NCI-H1417 treated with DMSO at 0.1 percent for 48 hours (cell line): ENCODE measurements around the gene HS1BP3.

Experiments used
- DNase-seq: peaks from one replicate; lab custom pipeline; 2025; lab: John Stamatoyannopoulos, UW

Gene HS1BP3

DNA sequence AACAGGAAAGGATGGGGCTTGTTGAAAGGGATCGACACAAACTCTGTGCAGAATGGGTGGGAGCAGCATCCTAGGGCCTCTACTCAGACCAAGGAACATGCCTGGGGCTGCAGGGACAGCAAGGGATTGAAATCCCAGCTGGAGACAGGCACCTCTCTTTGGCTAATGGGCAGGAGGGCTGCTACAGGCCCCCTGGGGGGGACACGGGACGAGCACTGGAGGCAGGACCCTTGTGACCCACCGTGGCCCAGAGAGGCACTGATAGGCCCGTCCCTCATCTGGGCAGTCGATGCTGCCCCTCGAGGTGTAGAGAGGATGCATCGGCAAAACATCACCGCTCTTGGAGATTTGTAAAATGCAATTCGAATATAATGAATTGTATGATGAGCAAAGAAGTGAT is 5.1 kb downstream of the HS1BP3 start:
- DNase-seq: no peak

DNA sequence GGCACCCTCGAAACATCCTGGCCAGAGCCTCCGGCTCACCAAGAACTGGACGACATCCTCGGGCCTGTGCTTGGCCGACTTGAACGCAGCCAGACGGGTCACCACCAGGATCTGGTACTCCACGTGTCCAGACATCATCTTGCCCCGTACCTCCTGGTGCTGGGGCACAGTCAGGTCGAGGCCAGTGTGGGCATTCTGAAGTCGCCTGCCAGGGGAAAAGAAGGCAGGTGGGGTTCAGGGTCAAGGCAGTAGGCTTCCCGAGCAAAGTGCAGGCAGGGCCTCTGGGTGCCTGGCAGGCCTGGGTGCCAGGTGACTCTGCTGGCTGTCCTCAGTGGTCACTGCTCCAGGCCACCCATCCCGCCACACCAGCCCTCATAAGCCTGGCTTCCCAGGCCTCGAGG is 5.6 kb downstream of the HS1BP3 start:
- no peak for DNase-seq

DNA sequence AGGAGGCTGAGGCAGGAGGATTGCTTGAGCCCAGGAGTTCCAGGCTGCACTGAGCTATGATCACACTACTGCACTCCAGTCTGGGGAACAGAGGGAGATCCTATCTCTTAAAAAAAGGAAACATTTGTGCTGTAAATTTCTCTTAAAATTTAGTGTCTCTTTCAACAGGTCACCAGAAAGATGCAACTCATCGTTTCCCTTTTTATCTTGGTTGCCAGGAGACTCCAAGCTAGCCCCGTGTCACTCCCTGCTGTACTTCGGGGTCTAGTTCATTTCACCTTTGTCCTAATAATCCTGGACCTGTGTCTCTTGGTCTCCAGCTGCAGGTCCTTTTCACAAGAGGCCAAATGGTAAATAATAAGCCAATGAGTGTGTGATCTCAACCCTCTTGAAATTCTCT is 7.1 kb downstream of the HS1BP3 start:
- DNase-seq: no peak

DNA sequence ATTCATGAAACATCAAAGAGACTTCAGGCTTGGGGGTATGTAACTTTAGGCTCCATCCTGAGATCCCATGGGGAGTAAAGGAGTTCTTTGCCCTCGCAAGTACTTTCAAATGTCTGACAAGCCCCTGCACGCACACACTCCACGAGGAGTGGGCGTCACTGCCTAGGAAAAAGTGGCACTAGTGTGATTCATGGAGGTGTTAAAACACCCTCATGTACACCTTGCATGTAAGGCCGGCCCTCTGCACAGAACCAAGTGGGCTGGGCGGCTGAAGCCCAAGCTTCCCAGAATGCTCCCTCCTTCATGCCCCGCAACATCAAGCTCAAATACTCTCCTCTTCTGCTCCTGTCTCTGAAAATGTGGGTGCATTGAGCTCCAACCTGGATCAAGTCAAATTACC is 7.8 kb downstream of the HS1BP3 start:
- DNase-seq: no peak

DNA sequence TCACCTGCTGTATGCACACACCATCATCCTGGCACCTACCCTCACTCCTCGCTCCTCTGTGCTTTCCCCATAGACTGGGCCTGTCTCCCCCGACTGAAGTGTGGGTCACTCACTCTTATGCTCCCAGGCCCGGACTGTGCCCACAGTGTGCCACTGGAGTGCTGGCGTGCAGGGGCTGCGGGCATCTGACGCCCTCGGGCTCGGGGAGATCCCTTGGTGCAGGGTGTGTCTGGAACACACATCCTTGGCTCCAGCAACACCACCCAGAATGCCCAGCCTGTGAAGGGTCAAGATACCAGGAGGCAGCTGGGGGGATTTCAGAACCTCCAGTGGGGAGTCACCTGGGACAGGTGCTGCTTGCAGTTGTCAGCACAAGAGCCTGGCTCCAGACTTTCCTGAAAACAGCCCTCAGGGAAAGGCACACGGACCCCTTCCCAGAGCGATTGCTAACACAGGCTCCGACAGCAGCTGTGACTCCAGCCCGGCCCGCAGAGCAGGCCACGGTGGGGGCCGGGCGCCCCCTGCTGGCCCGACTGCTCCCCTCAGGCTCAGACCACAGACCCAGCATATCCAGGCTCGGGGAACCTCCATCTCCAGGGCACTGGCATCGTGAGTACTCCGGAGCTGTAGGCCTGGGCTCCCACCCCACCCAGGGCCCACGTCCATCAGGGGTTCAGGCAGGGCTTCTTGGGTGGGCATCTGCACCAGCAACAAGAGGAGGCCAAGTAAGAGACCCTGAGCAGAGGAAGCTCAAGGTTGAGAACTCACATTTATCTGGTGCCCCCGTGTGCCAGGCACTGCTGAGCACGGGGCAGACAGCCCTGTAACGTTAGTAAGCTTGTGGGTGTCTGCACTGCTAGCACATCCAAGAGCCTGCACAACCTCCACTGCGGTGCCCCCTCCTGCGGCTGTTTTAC is 8.6 kb downstream of the HS1BP3 start:
- DNase-seq: no peak

DNA sequence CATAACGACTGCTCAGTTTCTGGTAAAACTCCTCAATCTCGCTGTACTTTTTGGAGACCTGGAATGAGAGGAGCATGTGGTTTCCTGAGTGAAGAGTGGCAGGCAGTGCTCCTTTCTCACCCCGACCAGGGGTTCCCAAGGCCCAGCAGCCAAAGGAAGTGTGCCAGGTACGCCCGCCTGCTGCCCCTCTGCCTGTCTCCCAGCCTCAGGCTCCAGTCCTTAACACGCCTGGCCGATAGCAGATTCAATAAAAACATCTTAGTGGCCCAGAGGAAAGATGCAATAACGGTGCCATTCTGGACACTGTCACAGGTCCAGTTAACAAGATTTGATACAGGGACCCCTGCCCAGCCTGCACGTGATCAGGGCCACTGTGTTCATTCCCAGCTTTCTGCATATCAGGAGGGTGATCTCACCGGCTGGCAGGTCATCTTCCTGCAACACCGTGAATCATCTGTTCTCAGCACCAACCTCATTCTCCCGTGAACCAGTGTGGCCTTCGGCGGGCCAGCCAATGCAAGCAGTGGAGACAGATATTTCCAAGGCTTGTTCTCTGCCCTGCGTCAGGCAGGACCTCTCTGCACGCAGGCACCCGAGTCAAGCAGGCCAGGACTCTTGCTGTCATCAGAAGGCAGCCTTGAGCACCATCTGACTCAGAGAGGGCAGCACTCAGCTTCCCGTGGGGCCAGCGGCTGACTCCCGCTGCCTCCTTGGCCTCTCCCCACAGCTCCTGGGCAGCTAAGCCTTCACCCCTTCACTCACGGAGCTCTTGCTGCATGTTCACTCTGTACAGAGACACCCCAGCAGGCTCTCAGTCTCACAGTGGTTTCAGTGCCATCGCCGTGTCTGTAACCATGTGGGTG is 9.5 kb downstream of the HS1BP3 start:
- no peak for DNase-seq

DNA sequence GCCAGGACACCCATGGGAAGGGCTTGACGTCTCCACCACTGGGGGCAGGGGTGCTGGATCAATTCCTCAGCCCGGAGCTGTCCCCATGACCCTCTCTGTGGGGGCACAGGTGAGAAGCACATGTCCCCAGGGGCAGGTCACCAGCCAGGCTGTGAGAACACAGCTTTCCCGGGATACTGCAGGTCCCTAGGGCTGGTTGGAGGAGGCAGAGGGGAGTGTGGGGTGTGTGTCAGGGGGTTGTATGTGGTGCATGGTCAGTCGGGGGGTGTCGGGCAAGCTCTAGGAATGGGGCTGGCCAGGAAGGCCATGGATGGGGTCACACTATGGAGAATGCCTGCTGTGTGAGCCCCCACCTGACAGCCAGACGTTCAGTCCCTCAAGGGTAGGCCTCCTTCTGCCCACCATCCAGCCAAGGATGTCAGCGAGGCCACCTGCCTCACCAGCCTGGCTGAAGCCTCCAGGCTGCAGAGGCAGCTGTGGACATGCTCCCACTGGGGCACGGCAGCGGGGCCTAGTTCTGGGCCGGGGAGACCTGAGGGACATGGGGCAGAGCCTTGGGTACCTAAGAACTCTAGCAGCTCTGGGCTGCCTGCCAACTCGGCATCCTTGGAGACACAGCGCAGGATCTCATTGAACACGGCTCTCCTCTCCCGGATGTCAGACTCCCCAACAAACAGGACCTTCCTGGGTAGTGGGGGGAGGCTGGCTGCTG is 10.3 kb downstream of the HS1BP3 start:
- no peak for DNase-seq

DNA sequence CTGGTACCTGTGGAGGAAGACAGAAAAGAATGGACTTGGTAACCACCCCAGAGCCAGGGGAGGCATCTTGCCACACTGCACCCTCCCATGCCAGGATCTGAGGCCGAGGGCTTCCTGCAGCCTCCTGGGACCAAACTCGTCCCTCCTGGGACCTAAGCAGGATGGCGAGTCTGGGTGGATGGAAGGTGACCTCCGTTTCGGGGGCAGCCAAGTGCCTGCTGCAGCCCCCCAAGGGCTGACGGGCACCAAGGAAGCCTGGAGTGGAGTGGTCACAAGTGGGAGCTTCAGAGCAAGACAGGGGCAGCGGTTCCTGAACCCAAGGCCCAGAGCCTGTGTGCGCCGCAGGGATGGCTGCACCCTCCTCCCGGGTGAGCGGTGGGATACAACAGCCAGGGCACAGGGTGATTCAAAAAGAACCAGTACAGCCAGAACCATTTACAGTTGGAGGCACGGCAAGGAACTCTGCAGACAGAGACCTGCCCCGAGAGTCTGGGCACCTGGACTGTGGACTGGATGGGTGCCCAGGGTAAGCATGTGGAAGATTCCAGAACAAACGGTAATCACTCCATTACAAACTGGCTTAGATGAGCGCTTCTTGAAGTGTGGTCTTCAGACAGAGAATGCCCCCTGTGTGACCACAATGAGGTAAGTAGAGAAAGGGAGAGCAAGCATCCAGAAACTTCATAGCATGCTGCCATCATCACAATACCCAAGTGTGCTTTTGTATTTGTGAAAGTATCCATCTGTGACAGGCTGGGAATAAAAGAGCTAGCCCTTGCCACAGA is 12.1 kb downstream of the HS1BP3 start:
- no peak for DNase-seq

DNA sequence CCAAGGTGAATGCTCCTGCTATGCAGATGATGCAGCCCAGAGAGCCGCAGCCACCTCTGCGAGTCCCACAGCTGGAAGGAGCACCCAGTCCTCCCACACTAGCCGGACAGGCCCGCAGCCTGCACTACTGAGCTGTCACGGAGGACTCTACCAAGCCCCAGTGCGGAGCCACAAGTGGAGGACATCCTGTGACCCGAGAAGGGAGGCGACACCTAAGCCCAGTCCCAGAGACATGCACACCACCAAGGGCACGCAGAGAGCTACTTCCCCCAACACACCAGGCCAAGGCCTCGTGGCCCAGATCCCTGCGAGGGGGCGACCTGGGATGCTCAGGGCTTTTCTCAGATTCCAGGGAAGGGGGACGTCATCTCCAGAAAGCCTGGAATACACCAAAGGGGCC is 12.9 kb downstream of the HS1BP3 start:
- DNase-seq: no peak

DNA sequence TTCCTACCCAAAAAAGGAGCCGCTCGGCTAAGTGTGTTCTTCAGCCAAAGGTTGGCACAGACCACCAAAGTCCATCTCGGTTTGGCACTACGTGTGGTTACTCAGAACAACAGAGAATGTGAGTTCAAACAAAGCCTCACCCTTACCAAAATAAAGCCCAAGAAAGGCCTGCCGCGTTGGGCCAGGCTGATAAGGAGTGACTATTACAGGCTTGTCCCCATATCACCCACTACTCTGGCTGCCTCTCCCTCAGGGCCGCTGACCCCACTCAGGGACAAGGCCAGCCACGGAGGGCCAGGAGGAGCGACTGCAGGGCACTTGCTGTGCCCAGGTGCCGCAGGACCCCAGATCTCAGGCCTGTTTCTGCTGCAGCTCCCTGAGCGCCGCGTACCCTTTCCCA is 13.8 kb downstream of the HS1BP3 start:
- no peak for DNase-seq

DNA sequence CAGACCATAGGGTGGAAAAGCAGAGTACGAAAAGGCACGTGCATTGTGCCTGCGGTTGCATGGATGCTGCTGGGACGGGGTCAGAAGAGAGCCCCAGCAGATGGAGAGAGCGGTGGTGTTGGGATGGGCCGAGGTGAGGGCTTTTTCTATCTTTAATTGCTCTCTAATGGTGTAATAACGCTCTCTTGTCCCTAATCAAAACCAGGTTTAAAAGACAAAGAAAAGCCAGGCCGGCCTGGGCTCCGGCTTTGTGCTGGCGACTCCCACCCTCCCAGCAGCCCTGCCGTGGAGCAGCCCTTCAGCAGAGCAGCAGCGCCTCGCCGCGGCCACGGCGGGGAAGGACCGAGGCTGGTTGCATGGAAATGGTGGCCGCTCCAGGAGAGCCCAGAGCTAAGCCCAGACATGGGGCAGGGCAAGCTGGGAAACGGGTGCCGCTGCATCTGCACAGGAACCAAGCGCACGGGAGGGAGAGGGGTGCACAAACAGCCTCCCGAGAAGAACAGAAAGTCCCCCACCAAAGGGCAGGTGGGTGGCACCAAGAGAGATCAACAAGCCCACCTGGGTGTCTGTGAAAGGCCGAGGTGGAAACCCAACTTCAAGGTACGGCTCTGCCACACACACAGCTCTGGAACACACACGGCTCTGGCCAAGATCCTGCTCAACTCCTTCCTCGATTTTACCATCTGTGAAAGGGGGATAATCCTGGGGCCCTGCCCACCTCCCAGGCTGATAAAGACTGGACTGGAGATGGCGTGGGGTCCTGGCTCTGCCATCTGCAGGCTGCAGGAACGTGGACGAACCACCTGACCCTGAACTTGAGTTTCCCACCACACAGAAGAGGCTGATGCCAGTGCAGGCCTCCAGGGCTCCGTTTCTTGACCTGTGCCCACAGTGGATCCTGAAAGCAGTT is 15.0 kb downstream of the HS1BP3 start:
- DNase-seq: no peak

DNA sequence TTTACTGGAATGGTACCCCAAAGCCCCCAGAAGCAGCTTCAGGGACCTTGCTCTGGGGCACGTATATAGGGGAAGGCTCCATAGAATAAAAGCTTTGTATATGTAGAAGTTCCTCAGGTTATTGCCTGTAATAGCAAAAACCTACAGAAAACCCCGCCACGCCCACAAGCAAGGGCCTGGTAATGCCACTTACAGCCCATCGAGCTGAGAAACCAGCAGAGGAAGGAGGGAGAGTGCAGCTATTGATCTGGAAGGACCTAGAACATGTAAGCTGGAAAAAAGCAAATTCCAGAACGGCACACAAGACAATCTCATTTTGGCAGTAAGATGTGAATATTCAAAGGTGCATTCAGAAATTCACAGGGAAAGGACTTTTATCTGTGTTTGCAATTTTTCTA is 15.8 kb downstream of the HS1BP3 start:
- DNase-seq: no peak

DNA sequence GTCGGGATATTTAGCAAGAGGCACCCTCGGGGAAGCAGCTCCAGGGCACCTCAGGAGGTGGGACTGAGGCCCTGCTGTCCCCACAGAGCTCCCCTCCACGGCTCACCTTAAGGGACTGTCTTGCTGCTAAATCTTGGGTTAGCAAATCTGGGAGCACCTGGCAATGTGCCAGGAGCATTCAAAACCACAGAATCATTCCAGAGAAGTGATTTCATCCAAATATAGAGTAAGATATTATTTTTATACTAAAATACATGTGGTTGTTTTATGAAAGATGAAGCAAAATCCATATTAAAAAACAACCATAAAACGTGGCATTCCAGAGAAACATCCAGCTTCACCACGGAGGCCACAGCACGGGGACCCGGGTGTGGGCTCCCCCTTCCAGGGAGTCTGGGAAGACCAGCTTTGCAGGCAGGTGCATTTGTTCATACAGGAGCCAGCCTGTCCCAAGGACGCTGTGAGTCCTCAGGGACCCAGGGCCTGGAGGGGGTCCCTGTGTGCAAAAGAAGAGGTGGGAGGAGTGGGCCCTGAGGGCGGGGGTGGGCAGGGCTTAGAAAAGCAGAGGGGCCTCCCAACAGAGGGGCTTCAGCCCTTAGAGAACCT is 16.3 kb downstream of the HS1BP3 start:
- no peak for DNase-seq

DNA sequence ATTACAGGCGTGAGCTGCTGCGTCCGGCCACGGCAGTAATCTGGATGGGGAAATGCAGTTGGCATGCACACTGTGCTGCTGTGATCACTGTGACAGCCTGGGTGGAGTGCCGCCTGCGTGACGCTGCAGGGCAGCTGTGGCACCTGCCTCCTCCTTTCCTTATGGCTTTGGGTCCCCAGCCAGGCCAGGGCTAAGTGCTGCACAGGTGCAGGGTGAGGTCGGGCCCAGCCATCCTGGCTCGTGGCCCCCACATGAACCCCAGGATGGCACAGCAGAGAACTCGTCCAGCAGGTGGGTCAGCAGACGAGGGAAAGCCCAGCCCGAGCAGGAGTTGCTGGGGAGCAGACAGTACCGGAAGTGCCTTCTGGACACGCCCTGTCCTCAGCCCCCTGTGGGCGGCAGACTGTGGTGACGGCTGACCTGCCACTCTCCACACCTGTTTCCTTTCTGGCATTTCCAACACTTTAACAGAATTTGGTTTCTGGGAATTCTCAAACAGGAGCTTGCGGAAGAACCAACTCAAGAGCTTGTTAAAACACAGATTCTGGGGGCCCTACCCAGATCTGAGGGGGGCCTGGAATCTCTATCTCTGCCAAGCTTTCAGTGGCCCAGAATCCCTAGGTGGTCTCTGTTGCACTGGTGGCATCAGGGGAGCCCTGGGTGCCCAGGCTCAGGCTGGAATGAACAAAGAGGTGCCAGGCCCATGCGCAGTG is 16.9 kb downstream of the HS1BP3 start:
- no peak for DNase-seq

DNA sequence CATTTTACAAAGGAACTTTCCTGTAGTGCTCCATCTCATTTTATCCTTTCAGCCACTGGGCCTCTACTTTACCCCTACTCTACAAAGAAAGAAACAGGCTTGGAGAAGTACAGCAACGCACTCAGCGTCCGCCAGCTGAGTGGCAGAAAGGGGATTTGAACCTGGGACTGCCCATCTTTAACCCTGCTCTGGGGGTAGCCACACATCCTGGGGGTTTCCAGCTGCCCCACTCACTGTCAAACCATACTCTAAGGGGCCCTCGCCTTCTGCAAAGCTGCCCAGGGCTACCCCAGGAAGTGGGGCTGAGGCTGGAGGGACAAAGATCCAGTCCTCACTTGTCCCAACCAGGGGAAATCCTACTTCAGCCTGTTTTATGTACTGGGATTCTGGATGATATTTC is 17.9 kb downstream of the HS1BP3 start:
- DNase-seq: no peak

DNA sequence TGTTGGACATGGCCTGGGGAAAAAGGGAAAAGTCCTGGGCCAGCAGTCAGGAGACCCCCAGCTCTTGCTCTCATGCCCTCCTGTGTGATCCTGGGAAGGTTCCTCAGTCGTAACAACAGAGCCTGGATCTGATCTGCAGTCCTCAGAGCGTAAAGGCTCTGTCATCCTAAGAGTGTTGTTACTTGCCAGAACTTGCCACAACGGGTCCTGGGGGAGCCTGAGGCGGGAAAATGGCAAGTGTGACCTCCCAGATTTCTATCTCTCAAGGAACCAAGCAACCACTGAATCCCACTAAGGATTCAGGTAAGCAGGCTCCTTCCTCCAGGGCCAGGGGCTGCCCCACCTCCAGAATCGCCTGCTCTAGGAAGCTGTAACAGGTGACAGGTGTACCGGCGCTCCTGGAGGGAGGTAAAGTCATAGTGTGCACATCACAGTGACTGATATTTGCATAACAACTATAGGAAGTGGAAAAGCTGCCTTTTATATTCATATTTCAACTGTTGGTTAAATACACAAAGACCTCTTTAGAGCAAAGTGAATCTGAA is 18.4 kb downstream of the HS1BP3 start:
- no peak for DNase-seq

DNA sequence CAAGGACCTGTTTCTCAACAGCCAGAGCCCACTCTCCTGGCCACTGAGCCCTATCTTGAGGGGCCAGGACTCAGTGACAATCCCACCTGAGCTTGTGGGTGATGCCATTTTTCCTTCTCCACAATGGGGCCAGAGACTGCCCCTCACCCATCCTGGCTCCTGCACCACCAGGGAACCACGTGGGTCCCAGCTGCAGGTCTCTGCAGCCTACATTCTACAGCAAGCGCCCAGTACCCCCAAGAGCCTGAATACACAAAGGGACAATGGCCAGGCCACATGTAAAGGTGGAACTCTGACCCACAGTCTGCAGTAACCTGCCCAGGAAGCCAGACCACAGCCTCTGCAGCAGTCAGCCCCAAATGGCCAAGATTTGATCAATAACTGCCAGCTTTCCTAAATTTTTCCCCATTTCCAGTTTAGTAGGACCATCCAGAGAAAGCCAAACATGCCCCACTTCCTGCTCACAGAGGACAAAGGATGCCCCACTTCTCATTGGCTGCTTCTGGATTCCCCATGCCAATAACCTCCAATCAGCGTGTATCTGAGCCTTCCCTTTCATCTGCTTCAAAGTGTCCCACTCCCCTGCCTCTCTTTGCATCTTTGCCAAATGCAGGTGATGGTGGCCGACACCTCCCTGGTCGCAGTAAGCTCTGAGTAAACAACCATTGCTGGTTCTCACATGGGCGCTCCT is 19.1 kb downstream of the HS1BP3 start:
- no peak for DNase-seq

DNA sequence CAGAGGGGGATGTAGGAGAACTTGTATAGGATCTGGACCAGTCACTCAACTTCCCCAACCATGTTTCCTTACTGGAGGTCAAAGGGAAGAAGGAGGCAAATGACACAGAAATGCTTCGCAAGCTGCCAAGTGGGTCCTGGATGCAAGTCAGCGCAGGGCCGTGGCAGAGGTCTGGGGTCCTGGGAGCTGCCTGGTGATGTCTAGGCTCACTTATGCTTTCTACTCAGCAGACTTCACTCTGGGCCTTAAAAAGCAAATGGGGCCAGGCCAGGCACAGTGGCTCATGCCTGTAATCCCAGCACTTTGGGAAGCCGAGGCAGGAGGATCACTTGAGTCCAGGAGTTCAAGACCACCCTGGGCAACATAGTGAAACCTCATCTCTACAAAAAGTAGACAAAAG is 19.9 kb downstream of the HS1BP3 start:
- no peak for DNase-seq
